ENCODE results near the gene TXN2.

The TXN2 gene

GRCh38 chr22:36433318-36434231 is 47.9 kb downstream of the TXN2 start:
- Histone ChIP-seq H3K36me3 (ENCODE audit: control insufficient read depth, low read length) (no peaks in the 10 kb centered on the region), H3K9me3 (ENCODE audit: control insufficient read depth, insufficient read depth, low read length) (no peaks in the 10 kb centered on the region), H3K27ac (ENCODE audit: low read depth, low read length) (no peak overlapping the region), H3F3A (ENCODE audit: control insufficient read depth, insufficient read depth) (no peaks in the 10 kb centered on the region), H3K4me2 (ENCODE audit: low read length) (no peak overlapping the region), H3K4me3 (ENCODE audit: low read length) (no peak overlapping the region), H3K27me3 (ENCODE audit: control insufficient read depth, low read length) (peaks cover 11% of the 10 kb centered on the region; the same call in 1 of the 2 replicates), H3K9me2 (replicated peaks; ENCODE audit: control insufficient read depth, low read length) (no peaks in the 10 kb centered on the region), H4K20me1 (ENCODE audit: control insufficient read depth, insufficient read depth, low read depth, low read length) (no peaks in the 10 kb centered on the region), H3K79me2 (ENCODE audit: control insufficient read depth, low read length) (no peaks in the 10 kb centered on the region), H3K4me1 (ENCODE audit: control insufficient read depth, low read length) (peaks cover 7% of the 10 kb centered on the region)
- TF ChIP-seq CTCF (IDR thresholded peaks at IDR 0.05; ENCODE audit: low read depth, low read length, poor library complexity, severe bottlenecking) = no peak
- TF ChIP-seq EZH2phosphoT487 (IDR thresholded peaks at IDR 0.05; ENCODE audit: borderline replicate concordance, low read length) = no peak

- Histone ChIP-seq H3K4me1 (ENCODE audit: control insufficient read depth, low read length) (peaks cover 7% of the 10 kb centered on the region), H3K4me2 (ENCODE audit: low read length) (no peak overlapping the region), H3K36me3 (ENCODE audit: control insufficient read depth, low read length) (no peaks in the 10 kb centered on the region), H3K27ac (ENCODE audit: low read depth, low read length) (no peak overlapping the region), H3K9me3 (ENCODE audit: control insufficient read depth, insufficient read depth, low read length) (no peaks in the 10 kb centered on the region), H3K27me3 (ENCODE audit: control insufficient read depth, low read length) (peaks cover 11% of the 10 kb centered on the region; the same call in 1 of the 2 replicates), H3K9me2 (replicated peaks; ENCODE audit: control insufficient read depth, low read length) (no peaks in the 10 kb centered on the region), H4K20me1 (ENCODE audit: control insufficient read depth, insufficient read depth, low read depth, low read length) (no peaks in the 10 kb centered on the region), H3K4me3 (ENCODE audit: low read length) (no peak overlapping the region), H3F3A (ENCODE audit: control insufficient read depth, insufficient read depth) (no peaks in the 10 kb centered on the region), H3K79me2 (ENCODE audit: control insufficient read depth, low read length) (no peaks in the 10 kb centered on the region)
- no peak for TF ChIP-seq EZH2phosphoT487 (IDR thresholded peaks at IDR 0.05; ENCODE audit: borderline replicate concordance, low read length)
- no peak for TF ChIP-seq CTCF (IDR thresholded peaks at IDR 0.05; ENCODE audit: low read depth, low read length, poor library complexity, severe bottlenecking)
Observed at GRCh38 chr22:36432592-36433317, 48.7 kb downstream of the TXN2 start.

GRCh38 chr22:36431977-36432376 is 49.5 kb downstream of the TXN2 start:
- Histone ChIP-seq H3K79me2 (ENCODE audit: control insufficient read depth, low read length) (no peaks in the 10 kb centered on the region), H4K20me1 (ENCODE audit: control insufficient read depth, insufficient read depth, low read depth, low read length) (no peaks in the 10 kb centered on the region), H3K4me3 (ENCODE audit: low read length) (no peak overlapping the region), H3F3A (ENCODE audit: control insufficient read depth, insufficient read depth) (no peaks in the 10 kb centered on the region), H3K9me3 (ENCODE audit: control insufficient read depth, insufficient read depth, low read length) (no peaks in the 10 kb centered on the region), H3K4me1 (ENCODE audit: control insufficient read depth, low read length) (peaks cover 7% of the 10 kb centered on the region), H3K27ac (ENCODE audit: low read depth, low read length) (no peak overlapping the region), H3K9me2 (replicated peaks; ENCODE audit: control insufficient read depth, low read length) (no peaks in the 10 kb centered on the region), H3K36me3 (ENCODE audit: control insufficient read depth, low read length) (no peaks in the 10 kb centered on the region), H3K27me3 (ENCODE audit: control insufficient read depth, low read length) (peaks cover 14% of the 10 kb centered on the region; the same call in 1 of the 2 replicates), H3K4me2 (ENCODE audit: low read length) (no peak overlapping the region)
- TF ChIP-seq CTCF (IDR thresholded peaks at IDR 0.05; ENCODE audit: low read depth, low read length, poor library complexity, severe bottlenecking) = no peak
- no peak for TF ChIP-seq EZH2phosphoT487 (IDR thresholded peaks at IDR 0.05; ENCODE audit: borderline replicate concordance, low read length)
